ENCODE data around the gene PDXK.

Gene PDXK

GRCh38 chr21:43808367-43808766 lies 89.4 kb downstream of the PDXK start:
- no peak for DNase-seq

GRCh38 chr21:43808832-43809251 lies 89.9 kb downstream of the PDXK start:
- DNase-seq, result no peak

- no peak for DNase-seq
Observed at GRCh38 chr21:43809346-43809799, 90.4 kb downstream of the PDXK start.

GRCh38 chr21:43809853-43810504 lies 91.0 kb downstream of the PDXK start:
- no peak for DNase-seq

- DNase-seq, result peak; percentile 82
Observed at GRCh38 chr21:43810505-43811261, 91.8 kb downstream of the PDXK start.

GRCh38 chr21:43811262-43812105 lies 92.6 kb downstream of the PDXK start:
- no peak for DNase-seq
